GM18511 (cell line): ENCODE data around the gene FBN1.

ENCODE experiments used
- ATAC-seq: cut with Tn5 transposase; IDR thresholded peaks from one replicate; pipeline ENCODE4 v1.9.1; 2021; ENCODE audit warnings: mild to moderate bottlenecking, moderate library complexity; ENCODE audit not compliant: unreplicated experiment

The FBN1 gene

GRCh38 chr15:48409623-48410022 lies 235.9 kb downstream of the FBN1 start:
- ATAC-seq: no peak

- ATAC-seq: no peak
Measured at GRCh38 chr15:48408327-48408726, 237.2 kb downstream of the FBN1 start.

- ATAC-seq: no peak
Measured at GRCh38 chr15:48407646-48408045, 237.9 kb downstream of the FBN1 start.

- ATAC-seq: no peak
Measured at GRCh38 chr15:48406911-48407310, 238.6 kb downstream of the FBN1 start.

- ATAC-seq: no peak
Measured at GRCh38 chr15:48406266-48406891, 239.1 kb downstream of the FBN1 start.

- peak; percentile 65 for ATAC-seq
Measured at GRCh38 chr15:48402427-48403177, 242.9 kb downstream of the FBN1 start.

- ATAC-seq: no peak
Measured at GRCh38 chr15:48400086-48400485, 245.4 kb downstream of the FBN1 start.

- ATAC-seq: no peak
Measured at GRCh38 chr15:48397841-48398240, 247.7 kb downstream of the FBN1 start.

- ATAC-seq: no peak
Measured at GRCh38 chr15:48396020-48396419, 249.5 kb downstream of the FBN1 start.

GRCh38 chr15:48395521-48396011 lies 249.9 kb downstream of the FBN1 start:
- ATAC-seq: no peak

GRCh38 chr15:48394970-48395369 lies 250.5 kb downstream of the FBN1 start:
- no peak for ATAC-seq

- no peak for ATAC-seq
Measured at GRCh38 chr15:48393645-48394506, 251.6 kb downstream of the FBN1 start.

- ATAC-seq: no peak
Measured at GRCh38 chr15:48392356-48392755, 253.2 kb downstream of the FBN1 start.

GRCh38 chr15:48391950-48392349 lies 253.6 kb downstream of the FBN1 start:
- ATAC-seq: no peak

GRCh38 chr15:48389691-48390143 lies 255.8 kb downstream of the FBN1 start:
- no peak for ATAC-seq

- ATAC-seq: no peak
Measured at GRCh38 chr15:48388910-48389309, 256.6 kb downstream of the FBN1 start.

GRCh38 chr15:48388016-48388851 lies 257.3 kb downstream of the FBN1 start:
- no peak for ATAC-seq

- ATAC-seq: no peak
Measured at GRCh38 chr15:48385031-48385830, 260.3 kb downstream of the FBN1 start.

- no peak for ATAC-seq
Measured at GRCh38 chr15:48384616-48385015, 260.9 kb downstream of the FBN1 start.

GRCh38 chr15:48383031-48383430 lies 262.5 kb downstream of the FBN1 start:
- ATAC-seq: no peak
